SU-DHL-6 (cell line): ENCODE data around the gene APOL6.
A peak's percentile ranks its signal among the peaks of the same experiment; 100 is the strongest.

Experiments used
- H2AFZ ChIP-seq: fragments of 200-600 bp; sonication (generic); 2 replicates; pipeline ENCODE4 v1.6.1; 2014; ENCODE audit warnings: low read depth, mild to moderate bottlenecking, moderate library complexity, mixed read lengths, antibody characterized with exemption, low read length; ENCODE audit not compliant: severe bottlenecking
- H3F3A ChIP-seq: fragments of 200-600 bp; shearing (Covaris generic); 2 replicates; pipeline ENCODE4 v1.6.0; 2016; ENCODE audit warnings: antibody characterized with exemption, mild to moderate bottlenecking; ENCODE audit not compliant: insufficient read depth
- H3K27ac ChIP-seq: fragments of 200-600 bp; sonication (generic); 2 replicates; pipeline ENCODE4 v1.5.1; 2016; ENCODE audit warnings: low read depth, mild to moderate bottlenecking, low read length, moderate library complexity, mixed read lengths
- H3K27me3 ChIP-seq: fragments of 200-600 bp; sonication (generic), shearing (Covaris generic); 2 replicates; pipeline ENCODE4 v1.6.0; 2014; ENCODE audit warnings: mild to moderate bottlenecking, low read length
- H3K36me3 ChIP-seq: fragments of 200-600 bp; sonication (generic); 2 replicates; pipeline ENCODE4 v1.6.1; 2014; ENCODE audit warnings: mild to moderate bottlenecking, low read length, mixed read lengths
- H3K4me2 ChIP-seq: fragments of 300-600, 200-600 bp; shearing (Covaris generic), sonication (generic); 2 replicates; pipeline ENCODE4 v1.6.0; 2014; ENCODE audit warnings: low read length, low read depth, mild to moderate bottlenecking; ENCODE audit not compliant: poor library complexity, severe bottlenecking
- H3K4me3 ChIP-seq: fragments of 200-600 bp; sonication (generic); 2 replicates; pipeline ENCODE4 v1.5.1; 2014; ENCODE audit warnings: antibody characterized with exemption, low read length, mild to moderate bottlenecking, mixed read lengths; ENCODE audit not compliant: insufficient read depth, poor library complexity, severe bottlenecking
- H3K79me2 ChIP-seq: fragments of 200-600 bp; sonication (generic); 2 replicates; pipeline ENCODE4 v1.6.1; 2014; ENCODE audit warnings: mild to moderate bottlenecking, low read length, moderate library complexity; ENCODE audit not compliant: insufficient read depth
- H3K9ac ChIP-seq: fragments of 200-600 bp; sonication (generic); 2 replicates; pipeline ENCODE4 v1.7.0; 2014; ENCODE audit warnings: mild to moderate bottlenecking, low read length
- H3K9me2 ChIP-seq: fragments of 200-600 bp; sonication (generic); replicated peaks from 2 replicates; pipeline ENCODE4 v1.6.1; 2014; ENCODE audit warnings: low read length; ENCODE audit not compliant: insufficient read depth
- H3K9me3 ChIP-seq: fragments of 200-600 bp; sonication (generic); 2 replicates; pipeline ENCODE4 v1.6.1; 2014; ENCODE audit warnings: low read length, mixed read lengths; ENCODE audit not compliant: insufficient read depth
- H4K20me1 ChIP-seq: fragments of 200-600 bp; sonication (generic); 2 replicates; pipeline ENCODE4 v1.6.1; 2014; ENCODE audit warnings: low read depth, mild to moderate bottlenecking, antibody characterized with exemption, low read length, moderate library complexity, mixed read lengths
- CTCF ChIP-seq: fragments of 200-600 bp; sonication (generic); IDR thresholded peaks from one replicate; pipeline ENCODE4 v1.5.1; 2017; ENCODE audit warnings: antibody characterized with exemption, mild to moderate bottlenecking, low read length, moderate library complexity; ENCODE audit not compliant: insufficient read depth, poor library complexity, severe bottlenecking
- EZH2phosphoT487 ChIP-seq: fragments of 200-600 bp; sonication (generic), shearing (Covaris generic); conservative IDR thresholded peaks from 2 replicates; pipeline ENCODE4 v1.6.1; 2018; ENCODE audit warnings: mild to moderate bottlenecking, antibody characterized with exemption, low read length, moderate library complexity, mixed read lengths

APOL6 gene

DNA sequence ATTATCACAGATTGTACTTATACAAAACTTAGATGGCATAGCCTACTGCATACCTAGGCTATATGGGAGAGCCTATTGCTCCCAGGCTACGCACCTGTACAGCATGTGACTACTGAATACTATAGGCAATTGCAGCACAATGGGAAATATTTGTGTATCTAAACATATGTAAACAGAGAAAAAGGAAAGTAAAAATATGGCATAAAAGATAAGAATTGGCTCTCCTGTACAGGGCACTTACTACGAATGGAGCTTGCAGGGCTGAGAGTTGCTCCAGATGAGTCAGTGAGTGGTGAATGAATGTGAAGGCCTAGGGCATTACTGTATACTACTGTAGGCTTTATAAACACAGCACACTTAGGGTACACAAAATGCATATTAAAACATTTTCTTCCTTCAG, 13.2 kb downstream of the APOL6 start:
- H3K4me2 ChIP-seq: peak overlapping the region; percentile 40
- TF ChIP-seq EZH2phosphoT487: no peak
- no peak for TF ChIP-seq CTCF
- H3K9me3 ChIP-seq: peaks cover 13% of the 10 kb centered on the region; the same call in 1 of the 2 replicates
- peak overlapping the region; percentile 45 for H3K9ac ChIP-seq
- peaks cover 14% of the 10 kb centered on the region for H3K36me3 ChIP-seq
- H3F3A ChIP-seq: peaks cover 32% of the 10 kb centered on the region
- H3K27ac ChIP-seq: peak overlapping the region; percentile 92
- no peaks in the 10 kb centered on the region for H3K9me2 ChIP-seq
- peak overlapping the region; percentile 56 for H2AFZ ChIP-seq
- no peaks in the 10 kb centered on the region for H4K20me1 ChIP-seq
- H3K27me3 ChIP-seq: no peaks in the 10 kb centered on the region
- no peaks in the 10 kb centered on the region for H3K79me2 ChIP-seq
- H3K4me3 ChIP-seq: peak overlapping the region; percentile 5

DNA sequence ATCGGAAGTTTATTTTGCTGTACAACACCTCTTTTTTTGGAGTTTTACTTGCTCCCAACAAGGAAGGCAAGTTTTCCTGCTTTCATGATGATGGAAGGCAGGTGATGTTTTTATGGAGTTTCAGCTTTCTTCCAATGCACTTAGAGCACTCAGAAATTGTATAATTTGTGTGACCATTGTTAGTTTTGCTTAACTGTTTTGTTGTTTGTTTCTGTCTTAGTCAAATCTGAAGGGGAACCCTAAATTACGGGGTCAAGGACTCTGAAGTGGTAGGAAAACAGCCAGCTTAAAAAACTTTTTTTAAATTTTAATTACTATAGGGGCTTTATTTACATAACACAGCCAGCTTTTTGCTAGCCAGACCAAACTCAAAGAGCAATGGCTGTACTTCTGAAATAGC, 14.7 kb downstream of the APOL6 start:
- peak overlapping the region; percentile 46 for H3K9ac ChIP-seq
- H3K9me3 ChIP-seq: peaks cover 25% of the 10 kb centered on the region; the same call in 1 of the 2 replicates
- no peaks in the 10 kb centered on the region for H3K79me2 ChIP-seq

DNA sequence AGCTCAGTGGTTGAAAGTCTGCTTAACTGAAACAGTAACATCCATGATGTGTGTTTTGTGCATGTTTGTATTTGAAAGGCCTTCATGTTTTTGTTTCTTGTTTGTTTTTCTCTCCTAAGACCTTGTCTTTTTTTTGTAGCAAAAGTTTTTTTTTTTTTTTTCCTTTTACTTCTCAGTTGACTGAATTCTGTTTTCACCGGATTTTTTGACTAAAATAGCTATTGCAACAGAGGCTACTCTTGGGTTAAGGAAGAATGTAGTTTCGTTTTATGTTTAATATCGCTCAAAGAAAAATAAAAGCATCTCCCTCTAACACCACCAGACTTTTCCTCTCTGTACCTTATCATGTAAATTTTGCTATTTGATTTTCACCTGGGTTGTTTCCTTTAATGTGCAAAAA, 15.1 kb downstream of the APOL6 start:
- peak overlapping the region; percentile 92 for H3K27ac ChIP-seq
- H3K4me3 ChIP-seq: peak overlapping the region; percentile 41
- peaks cover 32% of the 10 kb centered on the region for H3F3A ChIP-seq
- no peaks in the 10 kb centered on the region for H4K20me1 ChIP-seq
- no peak for TF ChIP-seq EZH2phosphoT487
- TF ChIP-seq CTCF: no peak
- H3K9ac ChIP-seq: peak overlapping the region; percentile 46
- no peaks in the 10 kb centered on the region for H3K9me2 ChIP-seq
- H3K9me3 ChIP-seq: peaks cover 25% of the 10 kb centered on the region; the same call in 1 of the 2 replicates
- no peaks in the 10 kb centered on the region for H3K27me3 ChIP-seq
- peak overlapping the region; percentile 89 for H2AFZ ChIP-seq
- H3K4me2 ChIP-seq: peak overlapping the region; percentile 79
- peaks cover 14% of the 10 kb centered on the region for H3K36me3 ChIP-seq
- H3K79me2 ChIP-seq: no peaks in the 10 kb centered on the region

More for the DNA sequence above, 14.7 kb downstream of the APOL6 start:
- TF ChIP-seq CTCF (no peak), EZH2phosphoT487 (no peak)
- peak overlapping the region; percentile 79 for H3K4me2 ChIP-seq
- H3F3A ChIP-seq: peaks cover 32% of the 10 kb centered on the region
- H3K9me2 ChIP-seq: no peaks in the 10 kb centered on the region
- peak overlapping the region; percentile 92 for H3K27ac ChIP-seq
- no peaks in the 10 kb centered on the region for H4K20me1 ChIP-seq
- no peaks in the 10 kb centered on the region for H3K27me3 ChIP-seq
- peaks cover 14% of the 10 kb centered on the region for H3K36me3 ChIP-seq
- peak overlapping the region; percentile 41 for H3K4me3 ChIP-seq
- H2AFZ ChIP-seq: peak overlapping the region; percentile 89
